NCI-H524 treated with DMSO at 0.1 percent for 48 hours (cell line): ENCODE measurements around the gene ANKMY1.

Experiments
- DNase-seq: peaks from one replicate; lab custom pipeline; 2025; lab: John Stamatoyannopoulos, UW

Gene ANKMY1

GRCh38 chr2:240581811-240582210, 24.0 kb upstream of the ANKMY1 start:
- DNase-seq, result no peak

DNA sequence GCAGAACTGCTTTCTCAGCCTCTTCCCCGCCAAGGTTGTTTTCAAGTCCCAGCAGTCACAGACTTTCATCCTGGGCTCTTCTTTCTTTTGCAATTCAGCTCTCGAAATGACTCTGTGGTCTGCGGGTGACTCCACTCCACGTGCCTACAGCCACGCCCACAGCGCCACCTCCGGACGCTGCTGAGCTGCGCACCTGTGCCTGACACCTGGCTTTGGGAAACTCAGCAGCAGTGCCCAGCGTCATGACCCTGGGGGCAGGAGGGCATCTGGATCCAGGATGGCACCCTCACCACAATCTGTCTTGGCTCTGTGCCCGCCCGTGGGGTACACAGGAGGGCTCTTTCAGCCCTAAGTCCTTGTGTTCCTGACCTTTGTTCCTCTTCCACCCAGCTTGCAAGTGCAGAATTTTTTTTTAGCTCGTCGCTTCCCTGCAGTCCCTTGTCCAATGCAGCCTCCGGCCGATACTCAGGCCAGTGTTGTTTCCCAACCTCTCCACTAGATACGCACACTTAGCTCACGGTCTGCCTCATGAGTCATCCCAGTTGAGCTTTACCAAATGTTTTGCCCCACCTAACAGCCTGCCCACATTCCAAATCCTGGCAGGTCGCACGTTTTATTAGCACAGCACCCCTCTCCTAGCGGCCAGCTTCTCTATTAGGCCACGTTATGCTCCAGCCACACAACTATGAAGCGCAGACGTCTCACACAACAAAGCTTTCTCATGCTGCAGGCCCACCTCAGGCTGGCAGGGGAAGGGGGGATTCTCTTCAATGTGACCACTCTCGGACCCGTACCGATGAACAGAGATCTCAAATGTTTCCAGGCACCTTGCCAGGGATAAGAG, 22.2 kb upstream of the ANKMY1 start:
- DNase-seq, result no peak

- no peak for DNase-seq
These were observed 21.4 kb upstream of the ANKMY1 start for GRCh38 chr2:240579071-240579762.

DNA sequence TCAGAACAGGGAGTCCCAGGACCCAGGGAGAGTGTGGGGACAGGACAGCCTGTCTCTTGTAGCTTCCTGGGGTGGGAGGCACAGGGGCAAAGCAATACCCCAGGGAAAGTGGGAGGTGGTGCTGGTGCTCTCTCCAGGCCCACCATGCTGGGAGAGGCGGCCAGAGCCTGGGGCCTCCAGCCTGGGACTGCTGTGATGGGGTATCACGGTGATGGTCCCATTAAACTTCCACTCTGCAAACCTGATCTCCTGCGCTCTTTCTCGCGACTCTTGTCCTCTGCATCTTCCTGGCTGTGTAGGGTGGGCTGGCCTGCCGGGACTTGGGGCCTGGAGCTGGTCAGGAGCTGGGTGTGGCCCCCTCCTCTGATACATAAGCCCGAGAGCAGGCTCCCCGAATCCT, 20.7 kb upstream of the ANKMY1 start:
- DNase-seq, result no peak

- DNase-seq, result no peak
These were observed 20.3 kb upstream of the ANKMY1 start for GRCh38 chr2:240578110-240578450.

GRCh38 chr2:240577281-240578109, 19.7 kb upstream of the ANKMY1 start:
- DNase-seq, result no peak

- no peak for DNase-seq
These were observed 18.8 kb upstream of the ANKMY1 start for GRCh38 chr2:240576436-240577205.

GRCh38 chr2:240576036-240576435, 18.2 kb upstream of the ANKMY1 start:
- DNase-seq, result no peak

DNA sequence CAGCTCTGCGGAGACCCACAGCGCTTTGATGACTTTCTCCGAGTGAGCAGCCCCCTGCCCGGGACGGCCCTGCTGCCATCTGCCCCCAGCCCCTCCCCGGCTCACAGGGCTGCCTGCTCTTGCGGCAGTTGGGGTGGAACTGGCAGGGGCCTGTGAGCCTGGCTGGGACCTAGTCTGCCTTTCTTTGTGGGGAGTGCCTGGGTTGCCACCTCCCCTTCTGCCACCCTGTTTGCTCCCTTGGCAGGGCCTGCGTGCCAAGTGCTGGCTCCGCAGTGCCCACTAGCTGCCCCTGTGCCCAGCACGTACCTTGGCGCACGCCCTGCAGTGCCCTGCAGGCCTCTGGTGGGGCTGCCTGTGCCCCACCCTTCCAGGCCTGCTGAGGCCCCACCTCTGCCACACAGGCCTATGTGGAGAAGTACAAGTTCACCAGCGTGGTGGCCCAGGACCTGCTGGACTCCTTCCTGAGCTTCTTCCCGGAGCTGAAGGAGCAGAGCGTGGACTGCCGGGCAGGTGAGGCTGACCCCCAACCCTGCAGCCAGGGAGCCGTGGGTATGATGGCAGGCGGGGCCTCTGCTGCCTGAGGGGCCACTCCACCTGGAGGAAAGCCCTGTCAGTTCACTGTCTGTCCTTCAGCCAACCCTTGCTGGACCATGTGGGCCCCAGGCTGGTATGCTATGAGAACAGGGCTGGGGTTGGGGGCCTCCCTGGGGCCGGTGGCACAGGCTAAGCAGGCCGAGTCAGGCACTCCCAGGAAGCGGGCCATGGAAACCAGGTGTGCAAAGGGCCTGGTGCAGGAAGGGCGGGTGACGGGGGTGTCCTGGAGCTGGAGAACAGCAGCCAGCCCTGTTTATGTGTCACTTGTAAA, 17.5 kb upstream of the ANKMY1 start:
- DNase-seq, result no peak

DNA sequence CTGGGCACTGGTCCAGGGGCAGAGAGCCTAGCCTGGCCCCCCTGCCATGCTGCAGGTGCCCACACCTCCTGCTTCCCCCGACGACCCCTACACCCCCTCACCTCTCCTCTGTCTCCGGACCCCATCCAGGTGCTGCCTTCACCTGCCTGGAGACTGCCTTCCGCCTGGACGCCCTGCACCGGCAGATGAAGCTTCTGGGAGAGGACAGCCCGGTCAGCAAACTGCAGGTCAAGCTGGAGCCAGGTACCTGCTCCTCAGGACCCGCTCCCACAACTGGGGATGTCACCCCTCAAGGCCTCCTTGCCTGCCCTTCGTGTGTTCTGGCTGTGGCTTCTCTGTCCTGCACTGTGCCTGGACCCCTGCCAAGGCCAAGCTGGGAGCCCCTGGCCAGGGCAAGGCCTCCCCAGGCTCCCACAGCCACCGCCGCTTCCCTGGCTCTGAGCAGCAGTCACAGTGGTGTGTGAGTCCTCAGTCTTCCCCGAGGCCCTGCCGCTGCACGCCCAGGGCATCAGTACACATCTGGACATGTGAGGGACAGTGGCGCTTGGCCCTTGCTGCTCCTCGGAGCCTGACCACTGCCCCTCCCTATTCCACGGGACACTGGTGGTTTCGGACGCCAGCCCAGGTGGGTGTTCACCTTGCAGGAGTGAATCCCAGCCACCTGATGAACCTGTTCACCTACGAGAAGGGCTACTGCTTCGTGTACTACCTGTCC, 16.8 kb upstream of the ANKMY1 start:
- no peak for DNase-seq

DNA sequence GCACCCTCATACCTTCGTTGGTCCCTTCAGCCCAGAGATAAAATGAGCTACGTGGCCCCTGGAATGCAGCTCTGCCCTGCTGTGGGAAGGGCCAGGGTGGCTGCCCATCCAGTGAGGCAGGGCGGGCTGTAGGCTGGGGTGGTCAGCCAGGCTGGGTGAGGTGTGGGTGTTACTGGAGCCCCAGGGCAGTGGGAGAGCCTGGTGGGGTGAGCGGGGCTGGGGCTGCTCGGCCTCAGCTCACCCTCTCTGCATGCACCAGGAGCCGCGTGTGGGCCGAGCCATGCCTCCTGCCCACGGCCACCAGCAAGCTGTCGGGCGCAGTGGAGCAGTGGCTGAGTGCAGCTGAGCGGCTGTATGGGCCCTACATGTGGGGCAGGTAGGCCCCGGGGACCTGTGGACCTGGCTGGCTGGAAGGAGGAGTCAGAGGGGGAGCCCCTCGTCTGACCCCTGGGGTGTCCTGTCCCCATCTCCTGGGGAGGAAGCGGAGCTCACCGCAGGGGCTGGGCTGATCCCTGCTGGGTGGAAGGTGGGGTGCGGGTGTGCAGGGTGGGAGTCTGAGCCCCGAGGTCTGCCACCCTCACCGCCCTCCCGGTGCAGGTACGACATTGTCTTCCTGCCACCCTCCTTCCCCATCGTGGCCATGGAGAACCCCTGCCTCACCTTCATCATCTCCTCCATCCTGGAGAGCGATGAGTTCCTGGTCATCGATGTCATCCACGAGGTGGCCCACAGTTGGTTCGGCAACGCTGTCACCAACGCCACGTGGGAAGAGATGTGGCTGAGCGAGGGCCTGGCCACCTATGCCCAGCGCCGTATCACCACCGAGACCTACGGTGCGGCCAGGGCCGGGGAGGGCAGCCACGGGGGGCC, 16.0 kb upstream of the ANKMY1 start:
- no peak for DNase-seq

- no peak for DNase-seq
These were observed 15.3 kb upstream of the ANKMY1 start for GRCh38 chr2:240573071-240573515.

GRCh38 chr2:240572141-240573031, 14.6 kb upstream of the ANKMY1 start:
- DNase-seq, result no peak

DNA sequence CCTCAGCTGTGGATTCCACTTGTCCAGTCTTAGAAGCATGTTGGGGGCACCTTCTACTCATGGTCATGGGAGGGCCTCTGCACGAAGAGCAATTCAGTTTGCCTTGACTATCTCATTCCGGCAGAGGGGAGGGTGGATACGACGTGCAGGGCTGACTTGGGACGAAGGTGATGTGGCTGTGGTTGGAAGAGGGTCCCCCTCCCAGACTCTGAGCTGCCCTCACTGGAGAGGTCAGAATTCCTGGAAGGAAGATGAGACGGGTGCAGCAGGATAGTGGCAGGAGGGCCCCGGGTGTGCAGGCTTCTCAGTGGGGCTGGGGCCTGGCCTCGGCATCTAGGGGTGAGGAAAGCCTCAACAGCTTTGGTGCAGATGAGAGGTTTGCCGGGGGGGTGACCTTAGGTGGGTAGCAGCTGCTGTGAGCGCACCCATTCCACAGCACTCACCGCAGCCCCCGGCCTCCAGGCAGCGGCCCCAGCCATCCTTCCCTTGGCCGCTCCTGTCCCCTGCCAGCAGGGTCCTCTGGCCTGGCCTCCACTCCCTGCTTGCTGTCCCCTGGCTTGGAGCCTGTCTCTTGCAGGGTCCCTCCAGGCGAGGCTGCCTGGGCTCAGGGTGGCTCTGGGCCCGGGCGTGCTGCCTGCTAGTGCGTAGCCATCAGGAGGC, 13.7 kb upstream of the ANKMY1 start:
- no peak for DNase-seq

- DNase-seq, result no peak
These were observed 12.9 kb upstream of the ANKMY1 start for GRCh38 chr2:240570531-240571313.

GRCh38 chr2:240569998-240570530, 12.3 kb upstream of the ANKMY1 start:
- DNase-seq, result no peak
